Measurements from ENCODE around the gene MOSPD3. TPM values are rescaled to one million over a fixed set of nuclear protein-coding genes. Genes with fewer than 3 reads are reported as not detected.

MOSPD3 gene
- total and polyA plus RNA-seq, 2 of the 8 experiments (the other 6 are each of a cell fraction or from before 2014, with no cell fraction given), result 20.7 to 21.4 TPM

GRCh38 chr7:100602889-100603725 is 9.2 kb upstream of the MOSPD3 start (continued):
- TF ChIP-seq EGR1 (IDR thresholded peaks at IDR 0.05; ENCODE audit: borderline replicate concordance, low read depth, low read length) (no peak), TAF1 (IDR thresholded peaks at IDR 0.05; ENCODE audit: low read depth, low read length) (no peak), KDM4A (IDR thresholded peaks at IDR 0.05; ENCODE audit: low read depth, low read length, severe bottlenecking) (no peak), NANOG (IDR thresholded peaks at IDR 0.05; ENCODE audit: insufficient read depth, low read depth, low read length, poor library complexity, severe bottlenecking) (peak; percentile 76), ATF2 (IDR thresholded peaks at IDR 0.05; ENCODE audit: low read length) (no peak), GTF2F1 (IDR thresholded peaks at IDR 0.05; ENCODE audit: borderline replicate concordance, low read depth, low read length) (no peak), SAP30 (IDR thresholded peaks at IDR 0.05; ENCODE audit: insufficient read depth, insufficient replicate concordance, low read length) (no peak), NRF1 (IDR thresholded peaks at IDR 0.05; ENCODE audit: low read depth, low read length) (no peak), POLR2AphosphoS5 (IDR thresholded peaks at IDR 0.05; ENCODE audit: low read depth, low read length) (peak; percentile 63), KDM5A (IDR thresholded peaks at IDR 0.05; ENCODE audit: low read length) (no peak), CTBP2 (IDR thresholded peaks at IDR 0.05; ENCODE audit: borderline replicate concordance, insufficient read depth, insufficient read length, low read length) (no peak), POLR2A (IDR thresholded peaks at IDR 0.05; ENCODE audit: control extremely low read depth in 1 of 2, low read depth in 2 of 2, low read length in 2 of 2) (peak in 1 of 2 experiments; percentile 43; a peak in 1 of 3 replicates), SIN3A (conservative IDR thresholded peaks at IDR 0.05 in 1 of 2, IDR thresholded peaks at IDR 0.05 in 1 of 2; ENCODE audit: low read depth in 1 of 2, low read length in 2 of 2) (peak; percentile 77 to 80; a peak in 2 of 4 replicates), RFX5 (IDR thresholded peaks at IDR 0.05; ENCODE audit: borderline replicate concordance, low read depth, low read length) (no peak), E2F6 (IDR thresholded peaks at IDR 0.05) (peak; percentile 68), TCF12 (IDR thresholded peaks at IDR 0.05; ENCODE audit: low read depth, low read length) (peak; percentile 95), SP2 (IDR thresholded peaks at IDR 0.05; ENCODE audit: low read length) (no peak), FOSL1 (IDR thresholded peaks at IDR 0.05; ENCODE audit: insufficient read depth, low read depth, low read length) (no peak), BRCA1 (IDR thresholded peaks at IDR 0.05; ENCODE audit: low read depth, low read length) (no peak), YY1 (IDR thresholded peaks at IDR 0.05; ENCODE audit: low read depth, low read length) (0 out of 2 replicates have a peak, but pooled peaks have one; percentile 34), ASH2L (IDR thresholded peaks at IDR 0.05; ENCODE audit: low read length) (no peak), ZNF274 (IDR thresholded peaks at IDR 0.05; ENCODE audit: borderline replicate concordance, extremely low read depth, low read length) (no peak)
